ENCODE measurements around the gene FH.

The FH gene

DNA sequence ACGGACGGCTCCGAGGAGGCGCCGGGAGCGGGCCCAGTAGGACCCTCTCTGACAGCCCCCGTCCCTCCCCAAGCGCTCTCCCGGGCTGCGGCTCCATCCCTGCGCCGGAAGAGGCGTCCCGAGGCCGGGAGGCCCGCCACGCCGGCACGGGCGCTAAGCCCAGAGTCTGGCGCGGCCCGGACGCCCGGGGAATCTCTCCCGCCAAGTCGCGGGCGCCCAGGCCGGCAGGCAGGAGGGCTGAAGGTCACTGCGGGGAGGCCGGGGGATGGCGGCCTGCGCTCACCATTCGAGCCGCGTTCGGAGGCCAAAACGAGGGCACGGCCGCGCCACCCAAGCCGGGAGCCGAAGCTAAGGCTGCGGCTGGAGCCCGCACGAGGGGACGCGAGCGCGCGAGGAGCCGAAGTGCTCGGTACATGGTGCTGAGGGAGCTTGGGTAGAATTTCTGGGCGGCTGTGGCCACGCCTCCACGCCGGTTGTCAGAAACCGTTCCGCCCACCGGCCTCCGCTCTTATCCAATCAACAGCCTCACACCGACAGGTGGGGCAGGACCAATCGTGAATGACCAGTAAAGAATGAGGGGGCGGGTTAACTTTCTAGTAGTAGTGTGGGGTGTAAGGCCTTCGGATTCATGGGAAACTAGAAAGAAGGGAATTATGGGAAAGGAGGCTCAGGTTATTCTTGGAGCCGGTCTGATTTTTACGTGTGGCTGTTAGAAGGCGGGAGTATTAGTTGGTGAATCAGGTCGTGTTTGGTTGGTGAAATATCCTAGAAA, at the start of gene FH:
Gene FH (minus strand): TSS at position 448 of the 772 bp plus-strand sequence. CDS start 33 bp downstream, at position 415.
- H3K27me3 Mint-ChIP-seq (ENCODE audit: low read depth) = peaks cover 21% of the 10 kb centered on the region
- H3K36me3 Mint-ChIP-seq (ENCODE audit: low read depth) = peaks cover 24% of the 10 kb centered on the region
- peak within 1 kb of the TSS; percentile 86 to 97 (median 94) for H3K27ac Mint-ChIP-seq
- H3K4me3 Mint-ChIP-seq = peak within 1 kb of the TSS; percentile 85 to 94 (median 91)
- TF ChIP-seq CTCF (IDR thresholded peaks at IDR 0.05; ENCODE audit: unreplicated experiment in 3 of 3) = no peak
- peaks cover 14% of the 10 kb centered on the region for H3K4me1 Mint-ChIP-seq
- H3K9me3 Mint-ChIP-seq = no peaks in the 10 kb centered on the region

- Mint-ChIP-seq H3K27ac (peak overlapping the region in 2 of 3 experiments; percentile 31 to 43), H3K4me1 (peaks cover 16% of the 10 kb centered on the region), H3K36me3 (ENCODE audit: low read depth) (no peaks in the 10 kb centered on the region), H3K4me3 (no peak overlapping the region), H3K27me3 (ENCODE audit: low read depth) (no peaks in the 10 kb centered on the region), H3K9me3 (no peaks in the 10 kb centered on the region)
- no peak for TF ChIP-seq CTCF (IDR thresholded peaks at IDR 0.05; ENCODE audit: unreplicated experiment in 3 of 3)
Observed at GRCh38 chr1:241560849-241561187, 41.3 kb upstream of the FH start.

DNA sequence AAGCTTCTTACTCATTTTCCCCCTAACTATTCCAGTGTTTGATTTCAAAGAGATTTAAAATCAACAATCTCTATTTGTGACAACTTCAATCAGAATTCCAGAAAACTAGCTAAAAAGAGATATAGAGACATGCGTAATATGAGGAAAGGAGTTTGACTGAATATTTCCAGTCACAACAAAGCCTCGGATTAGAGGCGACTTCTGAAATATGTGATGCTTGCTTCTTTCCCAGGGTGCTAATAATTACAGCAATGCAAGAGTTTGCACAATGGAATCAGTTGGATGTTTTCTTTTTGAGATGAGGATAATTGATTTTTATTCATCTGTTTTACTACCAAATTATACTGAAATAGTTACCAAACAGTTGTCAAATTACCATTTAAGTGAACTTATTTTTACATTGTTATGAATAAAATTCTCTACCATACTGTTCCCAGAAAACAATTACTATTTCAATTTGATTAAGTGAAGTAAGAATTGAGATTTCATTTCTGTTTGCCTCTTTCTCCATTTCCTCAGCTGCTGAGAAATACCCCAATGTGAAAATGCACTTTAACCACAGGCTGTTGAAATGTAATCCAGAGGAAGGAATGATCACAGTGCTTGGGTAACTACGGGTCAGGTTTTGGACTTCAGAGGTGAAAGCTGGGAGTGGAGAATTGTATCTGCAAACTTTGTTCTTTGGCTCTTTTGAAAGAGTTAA, 40.7 kb upstream of the FH start:
- Mint-ChIP-seq H3K27me3 (ENCODE audit: low read depth) (no peaks in the 10 kb centered on the region), H3K4me3 (no peak overlapping the region)
- no peak for TF ChIP-seq CTCF (IDR thresholded peaks at IDR 0.05; ENCODE audit: unreplicated experiment in 3 of 3)

DNA sequence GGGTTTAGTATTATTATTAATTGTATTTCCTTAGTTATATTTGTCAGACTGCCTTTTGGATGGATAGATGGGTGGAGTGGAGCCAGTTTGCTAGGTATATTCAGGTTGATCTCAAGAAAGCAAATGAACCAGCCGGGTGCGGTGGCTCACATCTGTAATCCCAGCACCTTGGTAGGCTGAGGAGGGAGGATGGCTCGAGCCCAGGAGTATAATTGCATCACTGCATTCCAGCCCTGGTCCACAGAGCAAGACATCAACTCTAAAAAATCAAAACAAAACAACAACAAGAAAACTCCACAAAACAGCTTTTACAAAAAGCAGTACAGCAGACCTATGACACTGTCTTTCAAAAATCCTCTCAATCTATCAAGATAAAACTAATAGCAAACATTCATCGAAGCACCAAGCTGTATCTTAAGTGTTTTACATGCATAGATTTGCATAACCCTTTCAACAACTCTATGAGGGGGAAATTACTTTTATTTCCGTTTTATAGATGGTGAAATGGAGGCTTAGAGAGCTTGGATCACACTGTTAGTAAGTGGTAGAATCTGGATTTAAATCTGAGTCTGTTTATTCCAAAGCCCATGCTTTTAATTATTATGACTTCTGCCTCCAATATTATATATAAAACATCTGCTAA, 38.1 kb upstream of the FH start:
- Mint-ChIP-seq H3K4me1 (peaks cover 16% of the 10 kb centered on the region), H3K36me3 (ENCODE audit: low read depth) (no peaks in the 10 kb centered on the region), H3K4me3 (no peak overlapping the region), H3K9me3 (no peaks in the 10 kb centered on the region), H3K27ac (peak overlapping the region; percentile 85 to 93 (median 92)), H3K27me3 (ENCODE audit: low read depth) (no peaks in the 10 kb centered on the region)
- no peak for TF ChIP-seq CTCF (IDR thresholded peaks at IDR 0.05; ENCODE audit: unreplicated experiment in 3 of 3)

More for the DNA sequence above, 40.7 kb upstream of the FH start:
- Mint-ChIP-seq H3K9me3 (no peaks in the 10 kb centered on the region), H3K27ac (peak overlapping the region in 2 of 3 experiments; percentile 31 to 34), H3K36me3 (ENCODE audit: low read depth) (no peaks in the 10 kb centered on the region), H3K4me1 (peaks cover 16% of the 10 kb centered on the region)

- H3K36me3 Mint-ChIP-seq (ENCODE audit: low read depth) = no peaks in the 10 kb centered on the region
- H3K9me3 Mint-ChIP-seq = no peaks in the 10 kb centered on the region
- H3K27ac Mint-ChIP-seq = peak overlapping the region; percentile 72 to 93 (median 92)
- H3K4me3 Mint-ChIP-seq = no peak overlapping the region
- no peak for TF ChIP-seq CTCF (IDR thresholded peaks at IDR 0.05; ENCODE audit: unreplicated experiment in 3 of 3)
- peaks cover 16% of the 10 kb centered on the region for H3K4me1 Mint-ChIP-seq
- H3K27me3 Mint-ChIP-seq (ENCODE audit: low read depth) = no peaks in the 10 kb centered on the region
Observed at GRCh38 chr1:241557031-241557430, 37.5 kb upstream of the FH start.
